ENCODE data around the gene NEMP1. TPM values are rescaled to one million over a fixed set of nuclear protein-coding genes. Genes with fewer than 3 reads are reported as not detected.

The NEMP1 gene
- total and polyA plus RNA-seq, 2 of the 13 experiments (the other 11 are each of a cell fraction or from before 2014, with no cell fraction given), result 11.4 to 12.9 TPM

- TF ChIP-seq ZNF740 (CRISPR knock-in tag; IDR thresholded peaks at IDR 0.05) (peak; percentile 64; the same call in 1 of the 2 replicates), PAWR (CRISPR knock-in tag; IDR thresholded peaks at IDR 0.05; ENCODE audit: borderline replicate concordance) (no peak), AGO2 (optimal IDR thresholded peaks at IDR 0.05; ENCODE audit: low read depth, low read length) (peak; percentile 35), CTCF (CRISPR knock-in tag; IDR thresholded peaks at IDR 0.05) (peak; percentile 66), SIN3A (IDR thresholded peaks at IDR 0.05; ENCODE audit: borderline replicate concordance, low read depth, low read length) (peak; percentile 34; the same call in 1 of the 2 replicates), ZNF333 (CRISPR knock-in tag; IDR thresholded peaks at IDR 0.05; ENCODE audit: borderline replicate concordance) (0 out of 2 replicates have a peak, but pooled peaks have one; percentile 52), TEAD2 (CRISPR knock-in tag; IDR thresholded peaks at IDR 0.05) (no peak), PATZ1 (CRISPR knock-in tag; IDR thresholded peaks at IDR 0.05) (peak; percentile 41; the same call in 1 of the 2 replicates), ZNF253 (CRISPR knock-in tag; IDR thresholded peaks at IDR 0.05; ENCODE audit: borderline replicate concordance) (no peak), GABPA (IDR thresholded peaks at IDR 0.05; ENCODE audit: low read depth, low read length) (peak; percentile 53), GABPA (CRISPR knock-in tag; IDR thresholded peaks at IDR 0.05; ENCODE audit: low read depth) (no peak)
- TF ChIP-seq, protein P1, sequence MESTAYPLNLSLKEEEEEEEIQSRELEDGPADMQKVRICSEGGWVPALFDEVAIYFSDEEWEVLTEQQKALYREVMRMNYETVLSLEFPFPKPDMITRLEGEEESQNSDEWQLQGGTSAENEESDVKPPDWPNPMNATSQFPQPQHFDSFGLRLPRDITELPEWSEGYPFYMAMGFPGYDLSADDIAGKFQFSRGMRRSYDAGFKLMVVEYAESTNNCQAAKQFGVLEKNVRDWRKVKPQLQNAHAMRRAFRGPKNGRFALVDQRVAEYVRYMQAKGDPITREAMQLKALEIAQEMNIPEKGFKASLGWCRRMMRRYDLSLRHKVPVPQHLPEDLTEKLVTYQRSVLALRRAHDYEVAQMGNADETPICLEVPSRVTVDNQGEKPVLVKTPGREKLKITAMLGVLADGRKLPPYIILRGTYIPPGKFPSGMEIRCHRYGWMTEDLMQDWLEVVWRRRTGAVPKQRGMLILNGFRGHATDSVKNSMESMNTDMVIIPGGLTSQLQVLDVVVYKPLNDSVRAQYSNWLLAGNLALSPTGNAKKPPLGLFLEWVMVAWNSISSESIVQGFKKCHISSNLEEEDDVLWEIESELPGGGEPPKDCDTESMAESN (CRISPR knock-in tag; conservative IDR thresholded peaks at IDR 0.05), result 0 out of 2 replicates have a peak, but pooled peaks have one; percentile 10
- TF ChIP-seq, protein P2, sequence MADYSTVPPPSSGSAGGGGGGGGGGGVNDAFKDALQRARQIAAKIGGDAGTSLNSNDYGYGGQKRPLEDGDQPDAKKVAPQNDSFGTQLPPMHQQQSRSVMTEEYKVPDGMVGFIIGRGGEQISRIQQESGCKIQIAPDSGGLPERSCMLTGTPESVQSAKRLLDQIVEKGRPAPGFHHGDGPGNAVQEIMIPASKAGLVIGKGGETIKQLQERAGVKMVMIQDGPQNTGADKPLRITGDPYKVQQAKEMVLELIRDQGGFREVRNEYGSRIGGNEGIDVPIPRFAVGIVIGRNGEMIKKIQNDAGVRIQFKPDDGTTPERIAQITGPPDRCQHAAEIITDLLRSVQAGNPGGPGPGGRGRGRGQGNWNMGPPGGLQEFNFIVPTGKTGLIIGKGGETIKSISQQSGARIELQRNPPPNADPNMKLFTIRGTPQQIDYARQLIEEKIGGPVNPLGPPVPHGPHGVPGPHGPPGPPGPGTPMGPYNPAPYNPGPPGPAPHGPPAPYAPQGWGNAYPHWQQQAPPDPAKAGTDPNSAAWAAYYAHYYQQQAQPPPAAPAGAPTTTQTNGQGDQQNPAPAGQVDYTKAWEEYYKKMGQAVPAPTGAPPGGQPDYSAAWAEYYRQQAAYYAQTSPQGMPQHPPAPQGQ (CRISPR knock-in tag; IDR thresholded peaks at IDR 0.05; ENCODE audit: borderline replicate concordance), result no peak
- TF ChIP-seq, protein P3, sequence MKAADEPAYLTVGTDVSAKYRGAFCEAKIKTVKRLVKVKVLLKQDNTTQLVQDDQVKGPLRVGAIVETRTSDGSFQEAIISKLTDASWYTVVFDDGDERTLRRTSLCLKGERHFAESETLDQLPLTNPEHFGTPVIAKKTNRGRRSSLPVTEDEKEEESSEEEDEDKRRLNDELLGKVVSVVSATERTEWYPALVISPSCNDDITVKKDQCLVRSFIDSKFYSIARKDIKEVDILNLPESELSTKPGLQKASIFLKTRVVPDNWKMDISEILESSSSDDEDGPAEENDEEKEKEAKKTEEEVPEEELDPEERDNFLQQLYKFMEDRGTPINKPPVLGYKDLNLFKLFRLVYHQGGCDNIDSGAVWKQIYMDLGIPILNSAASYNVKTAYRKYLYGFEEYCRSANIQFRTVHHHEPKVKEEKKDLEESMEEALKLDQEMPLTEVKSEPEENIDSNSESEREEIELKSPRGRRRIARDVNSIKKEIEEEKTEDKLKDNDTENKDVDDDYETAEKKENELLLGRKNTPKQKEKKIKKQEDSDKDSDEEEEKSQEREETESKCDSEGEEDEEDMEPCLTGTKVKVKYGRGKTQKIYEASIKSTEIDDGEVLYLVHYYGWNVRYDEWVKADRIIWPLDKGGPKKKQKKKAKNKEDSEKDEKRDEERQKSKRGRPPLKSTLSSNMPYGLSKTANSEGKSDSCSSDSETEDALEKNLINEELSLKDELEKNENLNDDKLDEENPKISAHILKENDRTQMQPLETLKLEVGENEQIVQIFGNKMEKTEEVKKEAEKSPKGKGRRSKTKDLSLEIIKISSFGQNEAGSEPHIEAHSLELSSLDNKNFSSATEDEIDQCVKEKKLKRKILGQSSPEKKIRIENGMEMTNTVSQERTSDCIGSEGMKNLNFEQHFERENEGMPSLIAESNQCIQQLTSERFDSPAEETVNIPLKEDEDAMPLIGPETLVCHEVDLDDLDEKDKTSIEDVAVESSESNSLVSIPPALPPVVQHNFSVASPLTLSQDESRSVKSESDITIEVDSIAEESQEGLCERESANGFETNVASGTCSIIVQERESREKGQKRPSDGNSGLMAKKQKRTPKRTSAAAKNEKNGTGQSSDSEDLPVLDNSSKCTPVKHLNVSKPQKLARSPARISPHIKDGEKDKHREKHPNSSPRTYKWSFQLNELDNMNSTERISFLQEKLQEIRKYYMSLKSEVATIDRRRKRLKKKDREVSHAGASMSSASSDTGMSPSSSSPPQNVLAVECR (CRISPR knock-in tag; IDR thresholded peaks at IDR 0.05; ENCODE audit: borderline replicate concordance), result peak; percentile 31; the same call in 1 of the 2 replicates
Measured at GRCh38 chr12:57005980-57006808, 72.4 kb downstream of the NEMP1 start, which contains the start of gene ZBTB39 (continued).

All from HepG2 (cell line).